GM19468 (cell line): ENCODE results near the gene KLHL30.

Experiments
- ATAC-seq: cut with Tn5 transposase; IDR thresholded peaks from one replicate; pipeline ENCODE4 v1.9.1; 2021; ENCODE audit warnings: mild to moderate bottlenecking, moderate library complexity, moderate number of reproducible peaks; ENCODE audit not compliant: unreplicated experiment; ENCODE audit errors: extremely low read depth

KLHL30 gene

GRCh38 chr2:238138331-238139195, at the start of gene KLHL30:
Gene KLHL30, plus strand, starts transcription at chr2:238138668. Its CDS starts 2,087 bp downstream, at chr2:238140755.
- ATAC-seq, result no peak

- no peak for ATAC-seq
Observed at GRCh38 chr2:238090887-238091286, 47.6 kb upstream of the KLHL30 start.

GRCh38 chr2:238091436-238092060, 46.9 kb upstream of the KLHL30 start:
- ATAC-seq, result no peak

- ATAC-seq, result no peak
Observed at GRCh38 chr2:238092486-238093035, 45.9 kb upstream of the KLHL30 start.

- no peak for ATAC-seq
Observed at GRCh38 chr2:238093181-238094140, 45.0 kb upstream of the KLHL30 start.

GRCh38 chr2:238094438-238095022, 43.9 kb upstream of the KLHL30 start:
- no peak for ATAC-seq

GRCh38 chr2:238095143-238095542, 43.3 kb upstream of the KLHL30 start:
- ATAC-seq, result no peak

GRCh38 chr2:238096311-238097011, 42.0 kb upstream of the KLHL30 start:
- ATAC-seq, result no peak

- no peak for ATAC-seq
Observed at GRCh38 chr2:238097201-238097987, 41.1 kb upstream of the KLHL30 start.

GRCh38 chr2:238097988-238098871, 40.2 kb upstream of the KLHL30 start:
- ATAC-seq, result no peak

GRCh38 chr2:238098901-238099713, 39.4 kb upstream of the KLHL30 start:
- no peak for ATAC-seq

- ATAC-seq, result no peak
Observed at GRCh38 chr2:238099714-238100048, 38.8 kb upstream of the KLHL30 start.

- no peak for ATAC-seq
Observed at GRCh38 chr2:238100049-238100820, 38.2 kb upstream of the KLHL30 start, which contains the start of gene ESPNL. Gene ESPNL, plus strand, starts transcription at chr2:238100340. Its CDS starts 80 bp downstream, at chr2:238100420.

GRCh38 chr2:238100821-238101771, 37.4 kb upstream of the KLHL30 start:
- ATAC-seq, result no peak
